ENCODE measurements around the gene TOM1L1. TPM values are rescaled to one million over a fixed set of nuclear protein-coding genes. Genes with fewer than 3 reads are reported as not detected.

TOM1L1 gene
- total RNA-seq, 4 donors from 2014 or later, result 7.1 to 103 (median 55.4) TPM

DNA sequence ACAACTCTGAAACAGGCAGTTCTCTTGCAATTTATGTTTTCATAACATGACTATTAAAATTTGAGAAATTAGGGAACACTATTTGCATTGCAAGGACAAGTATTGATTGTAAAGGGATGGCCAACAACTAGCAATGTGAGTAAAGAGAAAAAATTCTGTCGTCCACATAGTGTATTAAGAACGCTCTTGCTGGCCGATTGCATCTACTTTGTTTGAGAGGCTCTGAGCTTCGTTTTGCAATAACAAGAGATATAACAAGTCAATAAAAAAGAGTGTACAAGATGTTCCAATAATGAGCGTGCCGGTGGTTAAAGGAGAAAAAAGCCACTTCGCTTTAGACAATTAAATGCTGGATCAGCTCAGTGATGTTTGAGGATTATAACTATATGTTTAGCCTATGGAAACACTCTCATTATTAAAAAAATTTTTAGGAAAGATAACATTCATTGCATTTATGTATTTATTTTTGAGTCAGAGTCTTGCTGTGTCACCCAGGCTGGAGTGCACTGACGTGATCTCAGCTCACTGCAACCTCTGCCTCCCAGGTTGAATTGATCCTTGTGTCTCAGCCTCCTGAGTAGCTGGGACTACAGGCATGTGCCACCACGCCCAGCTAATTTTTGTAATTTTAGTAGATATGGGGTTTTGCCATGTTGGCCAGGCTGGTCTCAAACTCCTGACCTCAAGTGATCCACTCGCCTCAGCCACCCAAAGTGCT, 19.2 kb upstream of the TOM1L1 start:
- intact Hi-C loops (cut with DNase I; ENCODE audit: low total_unique reads), result no loop called here
- TF ChIP-seq POLR2AphosphoS5 (IDR thresholded peaks at IDR 0.05) (no peak), EP300 (IDR thresholded peaks at IDR 0.05; ENCODE audit: low read depth) (no peak), POLR2A (IDR thresholded peaks at IDR 0.05) (no peak)
- TF ChIP-seq, protein P1, sequence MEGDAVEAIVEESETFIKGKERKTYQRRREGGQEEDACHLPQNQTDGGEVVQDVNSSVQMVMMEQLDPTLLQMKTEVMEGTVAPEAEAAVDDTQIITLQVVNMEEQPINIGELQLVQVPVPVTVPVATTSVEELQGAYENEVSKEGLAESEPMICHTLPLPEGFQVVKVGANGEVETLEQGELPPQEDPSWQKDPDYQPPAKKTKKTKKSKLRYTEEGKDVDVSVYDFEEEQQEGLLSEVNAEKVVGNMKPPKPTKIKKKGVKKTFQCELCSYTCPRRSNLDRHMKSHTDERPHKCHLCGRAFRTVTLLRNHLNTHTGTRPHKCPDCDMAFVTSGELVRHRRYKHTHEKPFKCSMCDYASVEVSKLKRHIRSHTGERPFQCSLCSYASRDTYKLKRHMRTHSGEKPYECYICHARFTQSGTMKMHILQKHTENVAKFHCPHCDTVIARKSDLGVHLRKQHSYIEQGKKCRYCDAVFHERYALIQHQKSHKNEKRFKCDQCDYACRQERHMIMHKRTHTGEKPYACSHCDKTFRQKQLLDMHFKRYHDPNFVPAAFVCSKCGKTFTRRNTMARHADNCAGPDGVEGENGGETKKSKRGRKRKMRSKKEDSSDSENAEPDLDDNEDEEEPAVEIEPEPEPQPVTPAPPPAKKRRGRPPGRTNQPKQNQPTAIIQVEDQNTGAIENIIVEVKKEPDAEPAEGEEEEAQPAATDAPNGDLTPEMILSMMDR (IDR thresholded peaks at IDR 0.05), result no peak
- Histone ChIP-seq H3K9me3 (no peaks in the 10 kb centered on the region), H3K27ac (no peak overlapping the region), H3K27me3 (no peaks in the 10 kb centered on the region), H3K4me3 (no peak overlapping the region), H3K36me3 (no peaks in the 10 kb centered on the region), H3K4me1 (no peaks in the 10 kb centered on the region)
- 84 to 93% methylated on average over 7 to 10 of the region's 10 CpGs for WGBS, 2 donors (ENCODE audit: low coverage in 1 of 2)
- no peak for DNase-seq
- in situ Hi-C loops (cut with MboI; ENCODE audit: low pct_ligation_motif_present in 1 of 4, low pct_unique_long_range_greater_than_20kb in 1 of 4, low sequenced_read_pairs in 3 of 4), result loop anchor here in 1 of 4 donors (25.0 kb wide), 1 partner anchor 1844 kb away; no protein-coding TSS in a partner anchor

DNA sequence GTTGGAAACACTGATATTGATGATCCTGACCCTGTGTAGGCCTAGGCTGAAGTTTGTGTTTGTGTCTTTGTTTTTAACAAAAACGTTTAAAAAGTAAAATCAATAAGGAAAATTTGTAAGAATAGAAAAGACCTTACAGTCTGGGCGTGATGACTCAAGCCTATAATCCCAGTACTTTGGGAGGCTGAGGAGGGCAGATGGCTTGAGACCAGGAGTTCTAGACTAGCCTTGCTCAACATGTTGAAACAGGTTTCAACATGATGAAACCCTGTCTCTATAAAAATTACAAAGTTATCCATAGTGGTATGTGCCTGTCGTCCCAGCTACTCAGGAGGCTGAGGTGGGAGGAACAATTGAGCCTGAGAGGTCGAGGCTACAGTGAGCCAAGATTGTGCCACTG, 18.3 kb upstream of the TOM1L1 start:
- H3K4me3 ChIP-seq, result no peak overlapping the region
- DNase-seq, result no peak
- H3K36me3 ChIP-seq, result no peaks in the 10 kb centered on the region
- 62 to 80% methylated on average over 4 of the region's 4 CpGs for WGBS, 2 donors (ENCODE audit: low coverage in 1 of 2)
- H3K27me3 ChIP-seq, result no peaks in the 10 kb centered on the region
- no peaks in the 10 kb centered on the region for H3K9me3 ChIP-seq
- H3K4me1 ChIP-seq, result no peaks in the 10 kb centered on the region
- TF ChIP-seq EP300 (IDR thresholded peaks at IDR 0.05; ENCODE audit: low read depth) (no peak), POLR2A (IDR thresholded peaks at IDR 0.05) (no peak), POLR2AphosphoS5 (IDR thresholded peaks at IDR 0.05) (no peak)
- TF ChIP-seq, protein P1 (IDR thresholded peaks at IDR 0.05), result no peak
- in situ Hi-C loops (cut with MboI; ENCODE audit: low pct_ligation_motif_present in 1 of 4, low pct_unique_long_range_greater_than_20kb in 1 of 4, low sequenced_read_pairs in 3 of 4), result loop anchor here in 1 of 4 donors (25.0 kb wide), 1 partner anchor 1845 kb away; no protein-coding TSS in a partner anchor
- no peak overlapping the region for H3K27ac ChIP-seq
- intact Hi-C loops (cut with DNase I; ENCODE audit: low total_unique reads), result no loop called here

DNA sequence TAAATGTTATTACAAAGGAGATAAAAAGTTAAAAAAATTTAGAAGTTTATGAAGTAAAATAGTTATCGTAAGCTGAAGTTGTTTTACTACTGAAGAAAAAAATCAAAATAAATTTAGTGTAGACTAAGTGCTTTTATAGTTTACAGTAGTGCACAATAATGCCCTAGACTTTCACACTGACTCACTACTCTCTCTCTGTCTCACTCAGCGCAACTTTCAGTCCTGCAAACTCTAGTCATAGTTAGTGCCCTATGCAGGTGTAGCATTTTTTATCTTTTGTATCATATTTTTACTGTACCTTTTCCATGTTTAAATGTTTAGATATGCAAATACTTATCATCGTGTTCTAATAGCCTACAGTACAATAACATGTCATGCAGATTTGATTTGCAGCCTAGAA, 17.7 kb upstream of the TOM1L1 start:
- TF ChIP-seq POLR2A (IDR thresholded peaks at IDR 0.05) (no peak), POLR2AphosphoS5 (IDR thresholded peaks at IDR 0.05) (no peak), EP300 (IDR thresholded peaks at IDR 0.05; ENCODE audit: low read depth) (no peak)
- TF ChIP-seq, protein P1 (IDR thresholded peaks at IDR 0.05), result no peak

DNA sequence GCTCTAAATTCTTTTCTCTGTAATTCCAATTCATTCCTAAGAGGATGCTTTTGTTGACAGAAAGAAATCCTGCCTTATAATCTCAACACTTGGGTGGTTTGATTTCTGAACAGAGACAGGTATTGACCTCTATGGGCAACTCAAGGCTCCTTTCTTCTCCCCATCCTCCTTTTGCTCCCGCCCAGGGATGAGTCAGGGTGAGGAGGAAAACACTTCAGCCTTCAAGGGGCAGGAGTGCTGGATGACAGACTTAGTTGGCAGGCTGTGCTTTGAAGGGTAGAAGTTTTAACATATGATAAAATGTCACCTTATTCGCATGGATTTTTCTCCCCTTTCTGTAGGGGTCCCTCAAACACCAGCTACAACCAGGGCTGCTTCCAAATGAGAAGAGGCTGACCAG, 16.7 kb upstream of the TOM1L1 start:
- DNase-seq, result no peak
- H3K4me3 ChIP-seq, result no peak overlapping the region
- no peaks in the 10 kb centered on the region for H3K4me1 ChIP-seq
- no peaks in the 10 kb centered on the region for H3K9me3 ChIP-seq
- H3K27me3 ChIP-seq, result no peaks in the 10 kb centered on the region
- WGBS, 2 donors (ENCODE audit: low coverage in 1 of 2), result 77% methylated on average over 2 of the region's 2 CpGs; no CpG with 5 or more reads in 1 of the 2 donors
- TF ChIP-seq POLR2A (IDR thresholded peaks at IDR 0.05) (no peak), POLR2AphosphoS5 (IDR thresholded peaks at IDR 0.05) (no peak), EP300 (IDR thresholded peaks at IDR 0.05; ENCODE audit: low read depth) (no peak)
- TF ChIP-seq, protein P1 (IDR thresholded peaks at IDR 0.05), result no peak
- no peaks in the 10 kb centered on the region for H3K36me3 ChIP-seq
- in situ Hi-C loops (cut with MboI; ENCODE audit: low pct_ligation_motif_present in 1 of 4, low pct_unique_long_range_greater_than_20kb in 1 of 4, low sequenced_read_pairs in 3 of 4), result loop anchor here in 1 of 4 donors (25.0 kb wide), 1 partner anchor 1847 kb away; no protein-coding TSS in a partner anchor
- intact Hi-C loops (cut with DNase I; ENCODE audit: low total_unique reads), result no loop called here
- H3K27ac ChIP-seq, result no peak overlapping the region

More for the DNA sequence above, 17.7 kb upstream of the TOM1L1 start:
- no peaks in the 10 kb centered on the region for H3K27me3 ChIP-seq
- DNase-seq, result no peak
- in situ Hi-C loops (cut with MboI; ENCODE audit: low pct_ligation_motif_present in 1 of 4, low pct_unique_long_range_greater_than_20kb in 1 of 4, low sequenced_read_pairs in 3 of 4), result loop anchor here in 1 of 4 donors (25.0 kb wide), 1 partner anchor 1846 kb away; no protein-coding TSS in a partner anchor
- intact Hi-C loops (cut with DNase I; ENCODE audit: low total_unique reads), result no loop called here
- H3K4me3 ChIP-seq, result no peak overlapping the region
- no peaks in the 10 kb centered on the region for H3K4me1 ChIP-seq
- 51 to 54% methylated on average over 3 of the region's 3 CpGs for WGBS, 2 donors (ENCODE audit: low coverage in 1 of 2)
- no peaks in the 10 kb centered on the region for H3K36me3 ChIP-seq
- H3K27ac ChIP-seq, result no peak overlapping the region
- no peaks in the 10 kb centered on the region for H3K9me3 ChIP-seq

Measured in transverse colon (tissue), 4 donors.